ENCODE data around the gene KCTD2.
"Not testable (repeated sequence)": the region's sequence is repeated elsewhere in the genome, so short reads cannot be mapped to it uniquely, and the experiment has no call there.

KCTD2 gene

GRCh38 chr17:75051941-75052340 lies 4.9 kb downstream of the KCTD2 start:
- no peak for DNase-seq

- DNase-seq, result no peak
Observed at GRCh38 chr17:75059369-75060345, 12.6 kb downstream of the KCTD2 start.

- DNase-seq, result no peak
Observed at GRCh38 chr17:75060434-75061054, 13.5 kb downstream of the KCTD2 start.

- no peak for DNase-seq
Observed at GRCh38 chr17:75061055-75061438, 14.0 kb downstream of the KCTD2 start.

- DNase-seq, result no peak
Observed at GRCh38 chr17:75061618-75062017, 14.6 kb downstream of the KCTD2 start.

- no peak for DNase-seq
Observed at GRCh38 chr17:75063201-75063600, 16.2 kb downstream of the KCTD2 start.

GRCh38 chr17:75063626-75064025 lies 16.6 kb downstream of the KCTD2 start:
- no peak for DNase-seq

- no peak for DNase-seq
Observed at GRCh38 chr17:75064040-75064439, 17.0 kb downstream of the KCTD2 start.

- no peak for DNase-seq
Observed at GRCh38 chr17:75064460-75064859, 17.4 kb downstream of the KCTD2 start.

GRCh38 chr17:75064867-75065561 lies 18.0 kb downstream of the KCTD2 start:
- no peak for DNase-seq

- no peak for DNase-seq
Observed at GRCh38 chr17:75065562-75066151, 18.6 kb downstream of the KCTD2 start.

- DNase-seq, result no peak
Observed at GRCh38 chr17:75067856-75068255, 20.8 kb downstream of the KCTD2 start.

- no peak for DNase-seq
Observed at GRCh38 chr17:75068750-75069149, 21.7 kb downstream of the KCTD2 start.

- no peak for DNase-seq
Observed at GRCh38 chr17:75069783-75070182, 22.8 kb downstream of the KCTD2 start.

- DNase-seq, result not testable (repeated sequence)
Observed at GRCh38 chr17:75071478-75072271, 24.6 kb downstream of the KCTD2 start.

GRCh38 chr17:75072909-75073308 lies 25.9 kb downstream of the KCTD2 start:
- DNase-seq, result not testable (repeated sequence)

- DNase-seq, result no peak
Observed at GRCh38 chr17:75073618-75074047, 26.6 kb downstream of the KCTD2 start.

- no peak for DNase-seq
Observed at GRCh38 chr17:75074532-75074931, 27.5 kb downstream of the KCTD2 start.

- no peak for DNase-seq
Observed at GRCh38 chr17:75075597-75076336, 28.7 kb downstream of the KCTD2 start.

- DNase-seq, result no peak
Observed at GRCh38 chr17:75077072-75077495, 30.1 kb downstream of the KCTD2 start.

- DNase-seq, result no peak
Observed at GRCh38 chr17:75077496-75078283, 30.7 kb downstream of the KCTD2 start.

All from NCI-H2081 treated with DMSO at 0.1 percent for 48 hours (cell line).